IPS-18a (cell line): ENCODE results near the gene IGFN1.
"Not testable (repeated sequence)": the region's sequence is repeated elsewhere in the genome, so short reads cannot be mapped to it uniquely, and the experiment has no call there.

Source experiments
- H3K27ac ChIP-seq: one replicate; pipeline ENCODE4 v1.5.1; 2013; ENCODE audit warnings: low read length
- H3K27me3 ChIP-seq: one replicate; pipeline ENCODE4 v1.6.1; 2013; ENCODE audit warnings: mild to moderate bottlenecking, low read length; ENCODE audit not compliant: control insufficient read depth, insufficient read depth
- H3K36me3 ChIP-seq: one replicate; pipeline ENCODE4 v1.6.1; 2013; ENCODE audit warnings: low read depth, low read length; ENCODE audit not compliant: control insufficient read depth
- H3K4me1 ChIP-seq: one replicate; pipeline ENCODE4 v1.6.1; 2013; ENCODE audit warnings: low read depth, low read length; ENCODE audit not compliant: control insufficient read depth
- H3K4me3 ChIP-seq: one replicate; pipeline ENCODE4 v1.5.1; 2013; ENCODE audit warnings: low read length
- H3K9ac ChIP-seq: one replicate; pipeline ENCODE4 v1.6.1; 2013; ENCODE audit warnings: mild to moderate bottlenecking, low read length, moderate library complexity
- H3K9me3 ChIP-seq: one replicate; pipeline ENCODE4 v1.6.1; 2013; ENCODE audit warnings: low read depth, low read length; ENCODE audit not compliant: control insufficient read depth

IGFN1 gene

DNA sequence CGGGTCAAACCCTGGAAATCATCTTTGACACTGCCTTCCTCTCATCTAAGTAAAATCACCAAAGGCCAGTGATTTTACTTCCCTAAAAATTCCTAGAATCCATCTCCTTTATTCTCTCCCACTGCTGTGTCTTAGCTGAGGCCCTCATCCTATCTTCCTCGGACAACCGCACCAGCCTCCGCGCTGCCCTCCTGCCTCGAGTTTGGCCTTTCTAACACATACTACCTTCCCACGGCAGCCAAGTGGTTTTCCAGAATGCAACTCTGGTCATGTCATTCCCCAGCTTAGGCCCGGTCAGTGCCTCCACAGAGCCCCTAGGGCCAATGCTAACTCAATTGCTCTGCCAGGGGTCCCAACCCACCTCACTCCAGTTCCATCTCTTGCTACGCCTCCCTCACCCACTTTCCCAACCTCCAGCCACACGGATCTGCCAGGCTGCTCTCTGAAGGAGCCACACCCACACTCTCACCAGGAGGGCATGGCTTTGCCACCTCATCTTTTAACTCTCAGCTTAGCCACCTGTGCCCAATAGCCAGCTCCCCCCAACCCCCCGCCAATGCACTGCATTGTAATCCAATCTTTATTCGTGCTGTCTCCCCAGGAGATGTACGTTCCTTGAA is 43.1 kb upstream of the IGFN1 start:
- Histone ChIP-seq H3K4me1 (no peaks in the 10 kb centered on the region), H3K4me3 (no peak overlapping the region), H3K36me3 (peaks cover 99% of the 10 kb centered on the region), H3K9me3 (no peaks in the 10 kb centered on the region), H3K27ac (no peak overlapping the region), H3K9ac (no peak overlapping the region), H3K27me3 (no peaks in the 10 kb centered on the region)

DNA sequence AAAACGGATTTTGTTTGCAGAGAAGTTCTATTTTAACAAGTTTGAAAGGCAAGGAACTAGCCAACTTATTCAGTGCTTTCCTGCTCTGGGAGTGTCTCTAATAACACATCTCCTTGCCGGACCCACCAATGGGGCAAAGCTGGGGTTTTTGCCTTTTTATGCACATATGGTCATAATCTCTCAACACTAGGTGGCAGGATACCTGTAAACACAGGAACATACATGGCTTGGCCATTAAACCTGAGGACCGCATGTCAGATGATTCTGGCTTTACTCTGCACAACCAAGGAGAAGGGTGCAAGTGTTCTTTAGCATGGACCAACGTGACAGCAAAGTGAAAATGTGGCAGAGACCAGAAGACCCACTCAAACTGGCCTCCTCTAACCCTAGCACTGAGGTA is 41.2 kb upstream of the IGFN1 start:
- no peaks in the 10 kb centered on the region for H3K4me1 ChIP-seq
- peaks cover 82% of the 10 kb centered on the region for H3K36me3 ChIP-seq
- no peak overlapping the region for H3K4me3 ChIP-seq
- H3K27me3 ChIP-seq, result no peaks in the 10 kb centered on the region
- no peaks in the 10 kb centered on the region for H3K9me3 ChIP-seq
- no peak overlapping the region for H3K9ac ChIP-seq
- no peak overlapping the region for H3K27ac ChIP-seq

DNA sequence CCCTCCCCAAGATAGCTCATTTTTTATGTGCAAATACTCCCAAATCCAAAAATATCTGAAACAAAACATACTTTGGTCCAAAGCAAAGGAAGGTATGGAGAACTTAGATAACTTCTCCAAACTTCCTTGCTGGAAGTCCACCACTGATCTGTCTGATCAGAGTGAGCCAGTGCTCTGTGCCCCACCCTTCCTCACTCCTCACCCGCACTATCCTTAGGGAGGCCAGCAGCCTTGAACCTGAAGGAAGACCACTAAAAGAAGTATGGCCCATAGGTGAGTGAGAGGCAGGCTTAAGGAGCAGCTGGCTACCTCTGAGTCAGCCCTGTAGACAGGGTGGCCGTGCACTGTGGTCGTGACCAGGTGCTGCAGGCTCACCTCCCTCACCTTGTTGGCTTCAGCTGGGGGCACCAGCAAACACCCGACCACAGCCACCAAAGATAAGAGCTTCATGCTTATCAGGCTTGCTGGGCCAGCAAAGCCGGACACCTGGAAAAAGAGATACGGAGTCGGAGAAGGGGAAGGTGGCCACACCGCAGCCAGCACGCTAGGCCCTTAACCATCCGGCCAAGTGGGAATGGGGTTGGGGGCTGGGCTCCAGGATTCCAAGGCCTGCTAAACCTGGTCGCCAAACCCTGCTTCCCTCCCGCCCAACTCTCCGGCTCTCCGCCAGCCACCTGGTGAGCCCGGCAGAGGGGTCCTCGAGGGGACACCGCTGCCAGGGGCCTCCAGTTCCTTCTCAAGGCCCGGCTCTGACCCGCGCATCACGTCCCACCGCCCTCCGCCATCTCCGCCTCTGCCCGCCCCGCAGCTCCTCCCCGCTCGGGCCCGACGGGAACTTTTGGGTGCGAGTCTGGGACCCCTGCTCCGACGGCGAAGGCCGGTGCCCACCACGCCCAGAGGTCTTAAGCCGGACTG is 36.9 kb upstream of the IGFN1 start:
- no peaks in the 10 kb centered on the region for H3K9me3 ChIP-seq
- H3K9ac ChIP-seq, result peak overlapping the region; percentile 70
- H3K36me3 ChIP-seq, result peaks cover 40% of the 10 kb centered on the region
- H3K4me1 ChIP-seq, result peaks cover 6% of the 10 kb centered on the region
- no peaks in the 10 kb centered on the region for H3K27me3 ChIP-seq
- H3K4me3 ChIP-seq, result peak overlapping the region; percentile 66
- peak overlapping the region; percentile 0 for H3K27ac ChIP-seq

DNA sequence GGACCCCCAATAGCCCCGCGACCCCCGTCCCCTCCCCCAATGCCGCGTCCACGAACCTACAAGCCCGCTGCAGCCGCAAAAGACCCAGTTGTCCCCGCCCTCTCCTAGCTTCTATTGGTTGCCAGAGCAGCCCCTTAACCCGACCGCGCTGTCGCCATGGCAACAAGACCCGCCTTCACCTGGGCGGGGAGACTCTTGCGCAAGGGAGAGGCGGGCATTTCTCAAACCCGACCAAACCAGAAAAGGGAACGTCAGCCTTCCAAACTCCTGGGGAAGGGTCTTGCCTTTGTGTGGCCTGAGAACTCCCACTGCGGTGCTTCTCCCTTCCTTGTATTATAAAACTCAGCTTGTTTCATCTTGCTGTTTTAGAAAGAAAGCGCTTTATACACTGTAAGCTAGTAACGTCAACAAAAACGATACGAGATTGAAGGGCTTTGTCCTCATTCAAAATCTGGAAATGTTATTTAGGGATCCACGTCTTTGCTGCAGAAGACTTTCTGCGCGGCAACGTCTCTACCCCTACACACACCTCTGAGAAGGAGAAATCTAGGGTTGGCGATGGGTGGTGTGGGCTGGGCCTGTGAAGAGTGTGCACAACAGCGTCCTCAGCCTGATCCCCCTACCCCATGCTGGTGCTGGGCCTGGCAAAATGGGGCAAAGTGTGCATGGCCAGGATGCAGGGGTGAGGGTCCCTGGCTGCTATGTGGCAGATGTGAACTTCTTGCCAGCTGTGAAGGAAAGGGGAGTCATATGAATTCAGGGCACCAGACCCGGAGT is 36.0 kb upstream of the IGFN1 start, which contains the start of gene TMEM9:
TSS of gene TMEM9 (minus strand) at position 86 of the 777 bp plus-strand sequence. CDS start 551 bp downstream, outside the sequence.
- Histone ChIP-seq H3K27ac (peak within 1 kb of the TSS; percentile 0), H3K36me3 (peaks cover 31% of the 10 kb centered on the region), H3K27me3 (no peaks in the 10 kb centered on the region), H3K9me3 (no peaks in the 10 kb centered on the region), H3K4me1 (peaks cover 6% of the 10 kb centered on the region), H3K9ac (peak within 1 kb of the TSS; percentile 70), H3K4me3 (peak within 1 kb of the TSS; percentile 66)

DNA sequence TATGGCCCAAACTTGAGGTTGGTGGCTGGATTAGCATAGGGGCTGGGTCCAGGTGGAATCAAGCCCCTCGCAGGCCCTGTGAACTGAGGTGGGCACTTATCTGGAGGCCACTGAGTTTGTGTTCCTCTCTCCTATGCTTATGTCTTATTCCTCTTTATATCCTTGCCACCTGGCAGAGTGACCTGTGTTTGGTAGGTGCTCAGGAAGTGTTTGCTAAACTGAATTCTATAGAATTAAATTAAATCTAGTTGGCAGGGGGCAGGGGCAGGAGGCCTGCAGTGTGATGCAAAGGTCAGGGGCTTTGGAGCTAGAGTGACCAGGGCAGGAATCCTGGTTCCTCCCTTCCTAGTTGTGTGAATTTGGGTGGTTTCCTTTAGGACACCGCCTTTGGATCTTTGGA is 35.3 kb upstream of the IGFN1 start:
- Histone ChIP-seq H3K4me1 (peaks cover 6% of the 10 kb centered on the region), H3K27me3 (no peaks in the 10 kb centered on the region), H3K4me3 (no peak overlapping the region), H3K36me3 (peaks cover 24% of the 10 kb centered on the region), H3K27ac (no peak overlapping the region), H3K9me3 (no peaks in the 10 kb centered on the region), H3K9ac (no peak overlapping the region)

DNA sequence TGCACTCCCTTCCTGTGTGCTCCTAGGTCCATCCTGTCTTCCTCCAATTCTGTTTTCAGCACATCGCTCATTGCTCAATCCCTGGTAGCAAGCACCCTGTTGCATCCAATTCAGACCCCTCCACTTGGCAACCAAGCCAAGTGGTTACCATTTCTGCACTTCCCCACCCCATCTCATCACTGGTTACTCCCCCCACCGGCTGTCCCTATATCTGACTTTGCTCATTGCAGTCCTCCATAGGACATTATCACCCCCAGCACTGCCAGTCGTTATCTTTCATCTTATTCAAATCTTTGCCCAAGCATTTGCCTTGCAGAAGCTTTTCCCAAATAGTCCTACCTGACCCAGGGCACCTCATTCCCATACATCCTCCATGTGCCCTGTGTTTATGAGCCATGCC is 34.3 kb upstream of the IGFN1 start:
- peaks cover 14% of the 10 kb centered on the region for H3K36me3 ChIP-seq
- no peak overlapping the region for H3K27ac ChIP-seq
- H3K4me1 ChIP-seq, result peaks cover 6% of the 10 kb centered on the region
- H3K9ac ChIP-seq, result no peak overlapping the region
- H3K27me3 ChIP-seq, result no peaks in the 10 kb centered on the region
- no peaks in the 10 kb centered on the region for H3K9me3 ChIP-seq
- no peak overlapping the region for H3K4me3 ChIP-seq

DNA sequence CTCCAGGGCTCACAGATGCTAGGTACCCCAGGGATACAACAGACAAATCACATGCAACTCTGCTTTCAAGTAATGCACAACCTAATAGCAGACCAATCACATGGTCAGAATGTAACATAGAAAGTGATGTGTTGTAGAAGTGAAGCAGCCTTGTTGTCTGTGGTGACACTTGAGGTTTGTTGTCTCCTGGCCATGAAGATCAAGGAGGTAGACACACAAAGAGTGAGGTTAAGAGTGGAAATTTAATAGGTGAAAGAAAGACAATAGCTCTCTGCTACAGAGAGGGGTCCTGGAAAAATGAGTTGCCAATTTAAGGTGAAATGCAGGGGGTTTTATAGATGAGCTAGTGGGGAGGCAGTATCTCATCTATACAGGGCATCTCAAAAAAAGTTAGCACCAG is 33.8 kb upstream of the IGFN1 start:
- Histone ChIP-seq H3K36me3 (peaks cover 9% of the 10 kb centered on the region), H3K9ac (no peak overlapping the region), H3K4me1 (peaks cover 6% of the 10 kb centered on the region), H3K27ac (no peak overlapping the region), H3K27me3 (no peaks in the 10 kb centered on the region), H3K9me3 (no peaks in the 10 kb centered on the region), H3K4me3 (no peak overlapping the region)

DNA sequence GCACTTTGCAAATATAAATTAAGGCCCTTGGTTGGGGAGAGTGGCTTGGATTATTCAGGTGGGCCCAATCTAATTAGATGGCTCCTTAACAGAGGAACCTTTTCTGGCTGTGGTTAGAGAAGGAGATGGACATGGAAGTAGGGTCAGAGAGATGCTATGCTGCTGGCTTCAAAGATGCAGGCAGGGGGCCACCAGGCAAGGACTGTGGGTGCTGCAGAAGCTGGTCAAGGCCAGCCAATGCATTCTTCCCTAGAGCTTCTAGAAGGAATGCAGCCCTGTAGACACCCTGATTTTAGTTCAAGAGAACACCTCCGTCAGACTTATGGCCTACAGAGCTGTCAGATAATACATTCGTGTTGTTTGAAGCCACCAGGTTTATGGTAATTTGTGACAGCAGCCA is 32.7 kb upstream of the IGFN1 start:
- H3K4me1 ChIP-seq, result peaks cover 6% of the 10 kb centered on the region
- H3K9me3 ChIP-seq, result no peaks in the 10 kb centered on the region
- no peak overlapping the region for H3K27ac ChIP-seq
- H3K36me3 ChIP-seq, result no peaks in the 10 kb centered on the region
- H3K9ac ChIP-seq, result no peak overlapping the region
- no peak overlapping the region for H3K4me3 ChIP-seq
- H3K27me3 ChIP-seq, result no peaks in the 10 kb centered on the region

DNA sequence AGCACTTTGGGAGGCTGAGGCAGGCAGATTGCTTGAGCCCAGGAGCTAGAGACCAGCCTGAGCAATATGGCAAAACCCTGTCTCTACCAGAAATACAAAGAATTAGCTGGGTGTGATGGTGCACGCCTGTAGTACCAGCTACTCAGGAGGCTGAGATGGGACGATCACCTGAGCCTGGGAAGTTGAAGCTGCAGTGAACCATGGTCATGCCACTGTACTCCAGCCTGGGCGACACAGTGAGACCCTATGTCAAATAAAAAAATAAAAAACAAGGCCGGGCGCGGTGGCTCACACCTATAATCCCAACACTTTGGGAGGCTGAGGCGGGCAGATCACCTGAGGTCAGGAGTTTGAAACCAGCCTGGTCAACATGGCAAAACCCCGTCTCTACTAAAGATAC is 27.6 kb upstream of the IGFN1 start:
- H3K27me3 ChIP-seq, H3K9me3 ChIP-seq, H3K9ac ChIP-seq, H3K27ac ChIP-seq, H3K4me1 ChIP-seq, H3K4me3 ChIP-seq, H3K36me3 ChIP-seq: not testable (repeated sequence)

DNA sequence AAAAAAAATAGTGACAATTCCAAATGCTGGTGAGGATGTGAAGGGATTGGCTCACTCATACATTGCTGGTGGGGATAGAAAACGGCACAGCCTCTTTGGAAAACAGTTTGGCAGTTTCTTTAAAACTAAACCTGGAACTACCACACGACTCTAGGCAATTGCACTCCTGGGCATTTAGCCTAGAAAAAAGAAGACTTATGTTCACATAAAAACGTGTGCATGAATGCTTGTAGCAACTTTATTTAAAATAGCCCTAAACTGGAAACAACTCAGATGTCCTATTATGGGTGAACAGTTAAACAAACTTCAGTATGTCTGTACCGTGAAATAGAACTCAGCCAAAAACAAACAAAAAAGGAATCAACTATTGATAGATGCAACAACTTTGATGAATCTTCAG is 26.9 kb upstream of the IGFN1 start:
- H3K27me3 ChIP-seq, result no peaks in the 10 kb centered on the region
- H3K9ac ChIP-seq, result no peak overlapping the region
- H3K36me3 ChIP-seq, result no peaks in the 10 kb centered on the region
- H3K27ac ChIP-seq, result no peak overlapping the region
- no peaks in the 10 kb centered on the region for H3K4me1 ChIP-seq
- H3K9me3 ChIP-seq, result no peaks in the 10 kb centered on the region
- no peak overlapping the region for H3K4me3 ChIP-seq

DNA sequence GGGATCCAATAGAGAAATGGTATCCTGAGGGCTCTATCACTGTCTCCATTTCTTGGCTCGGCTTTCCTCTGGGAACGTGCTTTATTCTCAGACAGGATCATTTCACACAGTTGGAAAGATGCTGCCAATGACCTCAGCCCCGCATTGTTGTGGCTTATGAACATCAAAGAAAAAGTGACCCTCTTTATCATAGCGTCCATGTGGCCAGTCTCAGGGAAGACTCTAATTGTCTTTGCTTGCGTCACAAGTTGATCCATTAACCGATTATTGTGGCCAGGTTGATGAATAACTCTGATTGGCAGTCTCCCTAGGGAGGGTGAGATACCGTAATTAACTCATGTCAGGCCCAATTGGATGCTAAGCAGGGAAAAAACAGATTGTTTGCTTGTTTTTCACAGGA is 26.0 kb upstream of the IGFN1 start:
- Histone ChIP-seq H3K4me3 (no peak overlapping the region), H3K27me3 (peaks cover 5% of the 10 kb centered on the region), H3K4me1 (no peaks in the 10 kb centered on the region), H3K27ac (no peak overlapping the region), H3K36me3 (no peaks in the 10 kb centered on the region), H3K9ac (no peak overlapping the region), H3K9me3 (no peaks in the 10 kb centered on the region)
